LoVo (cell line): ENCODE results near the gene VGLL4.
"Not testable (repeated sequence)": the region's sequence is repeated elsewhere in the genome, so short reads cannot be mapped to it uniquely, and the experiment has no call there.

Experiments
- DNase-seq: peaks from one replicate; pipeline ENCODE4 v3.0.0-alpha.2; 2016; ENCODE audit warnings: low spot score

Gene VGLL4

GRCh38 chr3:11583638-11584046, 60.1 kb downstream of the VGLL4 start:
- no peak for DNase-seq

- DNase-seq: no peak
Measured at GRCh38 chr3:11583235-11583634, 60.5 kb downstream of the VGLL4 start.

GRCh38 chr3:11582191-11582968, 61.3 kb downstream of the VGLL4 start:
- no peak for DNase-seq

GRCh38 chr3:11581237-11582190, 62.2 kb downstream of the VGLL4 start:
- DNase-seq: no peak

GRCh38 chr3:11580645-11581044, 63.1 kb downstream of the VGLL4 start:
- DNase-seq: no peak

GRCh38 chr3:11578169-11578568, 65.5 kb downstream of the VGLL4 start:
- no peak for DNase-seq

GRCh38 chr3:11576453-11576852, 67.3 kb downstream of the VGLL4 start:
- DNase-seq: no peak

- DNase-seq: no peak
Measured at GRCh38 chr3:11575677-11576076, 68.0 kb downstream of the VGLL4 start.

GRCh38 chr3:11574981-11575669, 68.6 kb downstream of the VGLL4 start:
- DNase-seq: no peak

- DNase-seq: not testable (repeated sequence)
Measured at GRCh38 chr3:11572660-11573059, 71.1 kb downstream of the VGLL4 start.

GRCh38 chr3:11570789-11571495, 72.8 kb downstream of the VGLL4 start:
- DNase-seq: no peak

GRCh38 chr3:11570251-11570650, 73.5 kb downstream of the VGLL4 start:
- DNase-seq: no peak

- no peak for DNase-seq
Measured at GRCh38 chr3:11569156-11569741, 74.5 kb downstream of the VGLL4 start.

- no peak for DNase-seq
Measured at GRCh38 chr3:11568503-11569155, 75.1 kb downstream of the VGLL4 start.

- DNase-seq: no peak
Measured at GRCh38 chr3:11567516-11568467, 75.9 kb downstream of the VGLL4 start.

GRCh38 chr3:11566916-11567315, 76.8 kb downstream of the VGLL4 start:
- DNase-seq: no peak

- no peak for DNase-seq
Measured at GRCh38 chr3:11566478-11566877, 77.2 kb downstream of the VGLL4 start.

- no peak for DNase-seq
Measured at GRCh38 chr3:11565932-11566331, 77.8 kb downstream of the VGLL4 start.

GRCh38 chr3:11565492-11565891, 78.2 kb downstream of the VGLL4 start:
- no peak for DNase-seq

- DNase-seq: no peak
Measured at GRCh38 chr3:11565072-11565471, 78.6 kb downstream of the VGLL4 start.
